GM19324 (cell line): ENCODE data around the gene MAPKAP1.
"Not testable (repeated sequence)": the region's sequence is repeated elsewhere in the genome, so short reads cannot be mapped to it uniquely, and the experiment has no call there.

ENCODE experiments used
- ATAC-seq: cut with Tn5 transposase; IDR thresholded peaks from one replicate; pipeline ENCODE4 v1.9.1; 2021; ENCODE audit warnings: mild to moderate bottlenecking, moderate library complexity; ENCODE audit not compliant: unreplicated experiment, low FRiP score

Gene MAPKAP1

GRCh38 chr9:125572461-125572860 is 134.5 kb downstream of the MAPKAP1 start:
- ATAC-seq: not testable (repeated sequence)

GRCh38 chr9:125571824-125572223 is 135.2 kb downstream of the MAPKAP1 start:
- ATAC-seq: not testable (repeated sequence)

GRCh38 chr9:125570246-125570645 is 136.8 kb downstream of the MAPKAP1 start:
- no peak for ATAC-seq

- ATAC-seq: no peak
These were observed 138.4 kb downstream of the MAPKAP1 start for GRCh38 chr9:125568621-125569020.

GRCh38 chr9:125566051-125566450 is 141.0 kb downstream of the MAPKAP1 start:
- ATAC-seq: not testable (repeated sequence)

GRCh38 chr9:125565126-125565525 is 141.9 kb downstream of the MAPKAP1 start:
- ATAC-seq: no peak

GRCh38 chr9:125564631-125565030 is 142.4 kb downstream of the MAPKAP1 start:
- ATAC-seq: no peak

- ATAC-seq: no peak
These were observed 145.4 kb downstream of the MAPKAP1 start for GRCh38 chr9:125561509-125562148.

- no peak for ATAC-seq
These were observed 147.1 kb downstream of the MAPKAP1 start for GRCh38 chr9:125559894-125560293.

GRCh38 chr9:125559194-125559593 is 147.8 kb downstream of the MAPKAP1 start:
- ATAC-seq: no peak

GRCh38 chr9:125558453-125559092 is 148.4 kb downstream of the MAPKAP1 start:
- ATAC-seq: no peak

- ATAC-seq: no peak
These were observed 150.8 kb downstream of the MAPKAP1 start for GRCh38 chr9:125556046-125556721.

GRCh38 chr9:125554726-125555125 is 152.3 kb downstream of the MAPKAP1 start:
- ATAC-seq: no peak

GRCh38 chr9:125551781-125552180 is 155.2 kb downstream of the MAPKAP1 start:
- no peak for ATAC-seq

- ATAC-seq: no peak
These were observed 156.8 kb downstream of the MAPKAP1 start for GRCh38 chr9:125549891-125550885.

GRCh38 chr9:125549465-125549871 is 157.5 kb downstream of the MAPKAP1 start:
- ATAC-seq: no peak

- ATAC-seq: no peak
These were observed 158.0 kb downstream of the MAPKAP1 start for GRCh38 chr9:125549039-125549438.

- no peak for ATAC-seq
These were observed 158.9 kb downstream of the MAPKAP1 start for GRCh38 chr9:125548141-125548540.

- ATAC-seq: no peak
These were observed 159.6 kb downstream of the MAPKAP1 start for GRCh38 chr9:125547368-125547767.

GRCh38 chr9:125545845-125546244 is 161.2 kb downstream of the MAPKAP1 start:
- no peak for ATAC-seq
